Sigmoid colon (tissue), 7 donors: Measurements from ENCODE around the gene CBFA2T3. TPM values are rescaled to one million over a fixed set of nuclear protein-coding genes. Genes with fewer than 3 reads are reported as not detected.

ENCODE experiments used
- DNase-seq: peaks from one replicate; pipeline ENCODE4 v3.0.0-alpha.2; 2019
- H3K27ac ChIP-seq, 4 donors: fragments of 200-600 bp; sonication (generic); one replicate each; pipeline ENCODE4 v1.5.1; 2016 to 2019; ENCODE audit warnings: mild to moderate bottlenecking in 1 of 4
- H3K27me3 ChIP-seq, 3 donors: fragments of 200-600 bp; sonication (generic); one replicate each; pipeline ENCODE4 v1.5.1; 2019; ENCODE audit warnings: mild to moderate bottlenecking in 1 of 3
- H3K36me3 ChIP-seq, 4 donors: fragments of 200-600 bp; sonication (generic); one replicate each; pipeline ENCODE4 v1.5.1; 2016 to 2019
- H3K4me1 ChIP-seq, 4 donors: fragments of 200-600 bp; sonication (generic); one replicate each; pipeline ENCODE4 v1.5.1; 2017 to 2019
- H3K4me3 ChIP-seq, 4 donors: fragments of 200-600 bp; sonication (generic); one replicate each; pipeline ENCODE4 v1.5.1; 2017 to 2019; ENCODE audit warnings: mild to moderate bottlenecking in 2 of 4, moderate library complexity in 1 of 4
- H3K9me3 ChIP-seq, 4 donors: fragments of 200-600 bp in 3 of 4; sonication (generic) in 3 of 4; one replicate each; pipeline versions ENCODE4 v1.5.1 to v1.6.1; 2013 to 2019
- CTCF ChIP-seq, 4 experiments: fragments of 450-650 bp in 3 of 4; fragments of 200-600 bp in 1 of 4; IDR thresholded peaks; one replicate each; pipeline ENCODE4 v1.5.1; 2016 to 2019; ENCODE audit warnings: antibody characterized with exemption in 4 of 4, mild to moderate bottlenecking in 3 of 4, moderate library complexity in 2 of 4
- EP300 ChIP-seq, 4 donors: sonication (generic); formaldehyde crosslinking; IDR thresholded peaks; one replicate each; pipeline ENCODE4 v1.6.1; 2017; ENCODE audit warnings: antibody characterized with exemption in 4 of 4
- POLR2A ChIP-seq, 2 donors: fragments of 450-650 bp; IDR thresholded peaks; one replicate each; pipeline ENCODE4 v1.6.1; 2016; ENCODE audit warnings: antibody characterized with exemption in 2 of 2, mild to moderate bottlenecking in 2 of 2, moderate library complexity in 2 of 2
- POLR2AphosphoS5 ChIP-seq, 4 donors: sonication (generic); formaldehyde crosslinking; IDR thresholded peaks; one replicate each; pipeline ENCODE4 v1.6.1; 2017; ENCODE audit warnings: antibody characterized with exemption in 4 of 4
- WGBS, 2 donors: extraction: QIAGEN DNeasy Blood & Tissue Kit; methylation state at CpG; one replicate each; pipeline ENCODE4 v1.1.7; 2013; 5-methylcytosine and 5-hydroxymethylcytosine counted together
- intact Hi-C: fragments of 100-400 bp; cut with DNase I; formaldehyde crosslinking; loops from one replicate; pipeline ENCODE4 v1.15.1; 2023
- polyA plus RNA-seq, 3 donors: library from polyadenylated mRNA; stranded (reverse); fragments of 200-250 nt; gene quantifications; one replicate each; pipeline ENCODE4 v1.2.3, GENCODE V29; 2013
- total RNA-seq, 4 donors: library from RNA; depleted of rRNA; stranded (reverse); fragments of >200 nt; gene quantifications; one replicate each; pipeline ENCODE4 v1.1.0, GENCODE V29; 2016
- donor health status: healthy with polysubstance abuse.
- donor health status: Bipolar disorder and iron deficiency.
- donor health status: healthy.

Gene CBFA2T3
- total and polyA plus RNA-seq, 7 donors, result 0.95 to 26.8 (median 4.3) TPM

DNA sequence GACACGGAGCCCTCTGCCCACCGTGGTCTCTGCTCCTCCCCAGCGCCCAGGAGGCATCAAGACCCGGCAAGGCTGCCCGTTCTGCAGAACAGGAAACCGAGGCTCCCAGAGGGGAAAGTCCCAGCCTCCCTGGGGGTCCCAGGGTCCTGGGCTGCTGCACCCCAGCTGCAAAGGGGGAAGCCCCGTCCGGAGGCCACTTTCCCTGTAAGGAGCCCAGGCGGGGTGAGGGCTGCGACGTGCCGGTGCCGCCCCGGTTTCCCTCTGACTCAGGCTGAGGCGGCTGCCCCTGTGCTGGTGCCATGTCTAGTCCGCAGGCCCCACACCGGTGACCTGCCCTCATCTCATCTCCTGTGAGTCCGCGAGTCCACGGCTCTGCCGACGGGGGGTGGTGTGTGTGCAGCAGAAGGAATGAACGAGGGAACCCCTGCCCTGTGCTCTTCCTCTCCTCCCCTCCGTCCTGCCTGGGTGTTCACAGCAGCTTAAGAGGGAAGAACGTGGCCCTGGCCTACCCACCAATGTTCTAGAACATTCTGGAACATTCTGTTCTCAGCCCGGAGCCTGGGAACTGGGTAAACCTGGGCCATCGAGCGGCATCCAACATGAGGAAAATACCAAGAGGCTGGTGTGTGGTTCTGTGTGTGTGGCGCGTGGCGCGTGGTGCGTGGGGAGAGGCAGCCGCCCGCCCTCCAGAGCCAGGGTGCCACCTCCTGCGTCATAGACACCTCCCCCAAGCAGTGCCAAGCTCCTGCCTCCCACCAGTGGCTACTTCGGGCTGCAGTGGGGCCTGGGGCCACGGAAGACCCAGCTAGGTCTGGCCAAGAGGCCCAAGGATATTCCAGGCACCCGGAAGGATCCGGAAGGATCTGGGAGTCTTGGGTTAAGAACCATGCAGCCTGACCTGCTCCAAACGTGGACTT is 7.0 kb upstream of the CBFA2T3 start:
- no peaks in the 10 kb centered on the region for H3K4me1 ChIP-seq
- H3K27ac ChIP-seq, result no peak overlapping the region
- 74 to 77% methylated on average over 41 of the region's 41 CpGs for WGBS, 2 donors
- no peaks in the 10 kb centered on the region for H3K9me3 ChIP-seq
- DNase-seq, result no peak
- H3K36me3 ChIP-seq, result no peaks in the 10 kb centered on the region
- H3K4me3 ChIP-seq, result no peak overlapping the region
- TF ChIP-seq EP300 (IDR thresholded peaks at IDR 0.05) (no peak), POLR2AphosphoS5 (IDR thresholded peaks at IDR 0.05) (no peak), POLR2A (IDR thresholded peaks at IDR 0.05) (no peak), CTCF (IDR thresholded peaks at IDR 0.05) (no peak)
- intact Hi-C loops, result no loop called here
- H3K27me3 ChIP-seq, result peaks cover 0 to 48% (median 5%) of the 10 kb centered on the region in 3 donors

GRCh38 chr16:88983165-88983564 is 6.2 kb upstream of the CBFA2T3 start:
- 58 to 70% methylated on average over 11 of the region's 11 CpGs for WGBS, 2 donors
- no peaks in the 10 kb centered on the region for H3K4me1 ChIP-seq
- DNase-seq, result no peak
- no peaks in the 10 kb centered on the region for H3K9me3 ChIP-seq
- TF ChIP-seq POLR2AphosphoS5 (IDR thresholded peaks at IDR 0.05) (no peak), CTCF (IDR thresholded peaks at IDR 0.05) (no peak), EP300 (IDR thresholded peaks at IDR 0.05) (no peak), POLR2A (IDR thresholded peaks at IDR 0.05) (no peak)
- no peak overlapping the region for H3K27ac ChIP-seq
- intact Hi-C loops, result no loop called here
- H3K27me3 ChIP-seq, result peaks cover 0 to 49% (median 13%) of the 10 kb centered on the region in 3 donors
- no peak overlapping the region for H3K4me3 ChIP-seq
- no peaks in the 10 kb centered on the region for H3K36me3 ChIP-seq

DNA sequence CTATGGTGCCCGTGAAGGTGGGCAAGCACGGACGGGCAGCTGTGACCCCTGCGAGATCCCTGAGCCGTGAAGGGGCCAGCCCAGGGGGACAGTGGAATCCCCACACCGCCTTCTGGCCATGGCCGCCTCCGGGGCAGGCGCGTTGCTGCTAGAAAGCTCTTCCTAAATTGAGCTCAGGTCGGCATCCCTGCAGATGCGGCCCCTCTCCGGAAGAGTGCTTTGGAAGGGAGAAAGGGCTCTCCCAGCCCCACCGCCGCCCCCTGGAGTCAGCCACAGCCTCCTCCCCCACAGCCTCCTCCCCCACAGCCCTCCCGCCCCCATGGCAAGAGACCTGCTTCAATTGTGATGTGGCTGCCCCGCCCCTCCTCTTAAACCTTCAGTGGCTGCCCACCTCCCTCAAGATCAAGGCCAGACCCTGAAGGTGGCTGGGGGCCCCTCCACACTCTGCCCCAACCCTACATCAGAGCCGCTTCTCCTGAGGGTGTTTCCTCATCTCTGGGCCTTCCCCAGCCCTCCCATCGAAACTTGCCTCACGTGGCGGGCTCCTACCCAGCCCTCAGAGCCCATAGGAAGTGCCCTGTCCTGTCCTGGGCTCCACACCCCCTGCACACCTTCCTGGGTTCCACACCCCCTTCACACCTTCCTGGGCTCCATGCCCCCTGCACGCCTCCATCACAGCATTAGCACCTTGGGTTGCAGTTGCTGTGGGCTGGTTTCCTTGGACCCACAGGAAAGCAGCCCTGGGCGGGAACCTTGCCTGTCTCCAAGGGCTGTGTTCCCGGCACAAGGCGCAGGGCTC is 5.5 kb upstream of the CBFA2T3 start:
- WGBS, 2 donors, result 69 to 71% methylated on average over 25 of the region's 25 CpGs
- intact Hi-C loops, result no loop called here
- Histone ChIP-seq H3K9me3 (no peaks in the 10 kb centered on the region), H3K4me3 (no peak overlapping the region), H3K27me3 (peaks cover 0 to 55% (median 19%) of the 10 kb centered on the region in 3 donors), H3K36me3 (no peaks in the 10 kb centered on the region), H3K4me1 (no peaks in the 10 kb centered on the region), H3K27ac (no peak overlapping the region)
- no peak for TF ChIP-seq EP300 (IDR thresholded peaks at IDR 0.05)
- no peak for TF ChIP-seq CTCF (IDR thresholded peaks at IDR 0.05)
- no peak for TF ChIP-seq POLR2AphosphoS5 (IDR thresholded peaks at IDR 0.05)
- no peak for TF ChIP-seq POLR2A (IDR thresholded peaks at IDR 0.05)
- no peak for DNase-seq

- Histone ChIP-seq H3K36me3 (no peaks in the 10 kb centered on the region), H3K27me3 (peaks cover 3 to 67% (median 36%) of the 10 kb centered on the region in 3 donors), H3K4me1 (no peaks in the 10 kb centered on the region), H3K9me3 (no peaks in the 10 kb centered on the region), H3K27ac (no peak overlapping the region), H3K4me3 (no peak overlapping the region)
- intact Hi-C loops, result no loop called here
- no peak for DNase-seq
- WGBS, 2 donors, result 72 to 82% methylated on average over 3 of the region's 3 CpGs
- TF ChIP-seq POLR2AphosphoS5 (IDR thresholded peaks at IDR 0.05), result no peak
- no peak for TF ChIP-seq CTCF (IDR thresholded peaks at IDR 0.05)
- no peak for TF ChIP-seq EP300 (IDR thresholded peaks at IDR 0.05)
- TF ChIP-seq POLR2A (IDR thresholded peaks at IDR 0.05), result no peak
Observed at GRCh38 chr16:88979353-88980015, 2.5 kb upstream of the CBFA2T3 start.
